DMS53 (cell line): ENCODE measurements around the gene SUPT20HL2.
"Not testable (repeated sequence)": the region's sequence is repeated elsewhere in the genome, so short reads cannot be mapped to it uniquely, and the experiment has no call there.

Source experiments
- DNase-seq: peaks from one replicate; lab custom pipeline; 2025; lab: John Stamatoyannopoulos, UW

SUPT20HL2 gene

GRCh38 chrX:24309580-24310374 is 4.1 kb downstream of the SUPT20HL2 start:
- DNase-seq, result not testable (repeated sequence)

- not testable (repeated sequence) for DNase-seq
Measured at GRCh38 chrX:24308803-24309202, 5.1 kb downstream of the SUPT20HL2 start.

GRCh38 chrX:24306440-24306839 is 7.4 kb downstream of the SUPT20HL2 start:
- no peak for DNase-seq

GRCh38 chrX:24305905-24306304 is 8.0 kb downstream of the SUPT20HL2 start:
- no peak for DNase-seq

GRCh38 chrX:24301806-24302205 is 12.1 kb downstream of the SUPT20HL2 start:
- DNase-seq, result no peak

GRCh38 chrX:24301060-24301459 is 12.8 kb downstream of the SUPT20HL2 start:
- DNase-seq, result no peak

GRCh38 chrX:24298191-24298590 is 15.7 kb downstream of the SUPT20HL2 start:
- DNase-seq, result peak; percentile 28

- DNase-seq, result peak; percentile 47
Measured at GRCh38 chrX:24294619-24295018, 19.2 kb downstream of the SUPT20HL2 start.

GRCh38 chrX:24293412-24293811 is 20.5 kb downstream of the SUPT20HL2 start:
- DNase-seq, result no peak

GRCh38 chrX:24292353-24292752 is 21.5 kb downstream of the SUPT20HL2 start:
- no peak for DNase-seq

- no peak for DNase-seq
Measured at GRCh38 chrX:24285082-24285481, 28.8 kb downstream of the SUPT20HL2 start.

GRCh38 chrX:24283127-24283794 is 30.6 kb downstream of the SUPT20HL2 start:
- DNase-seq, result no peak

- DNase-seq, result no peak
Measured at GRCh38 chrX:24282381-24283126, 31.3 kb downstream of the SUPT20HL2 start.

GRCh38 chrX:24277405-24277804 is 36.5 kb downstream of the SUPT20HL2 start:
- DNase-seq, result no peak

GRCh38 chrX:24276015-24276414 is 37.9 kb downstream of the SUPT20HL2 start:
- DNase-seq, result no peak

GRCh38 chrX:24271262-24271661 is 42.6 kb downstream of the SUPT20HL2 start:
- no peak for DNase-seq

- DNase-seq, result no peak
Measured at GRCh38 chrX:24268786-24269185, 45.1 kb downstream of the SUPT20HL2 start.

- DNase-seq, result no peak
Measured at GRCh38 chrX:24266996-24267395, 46.9 kb downstream of the SUPT20HL2 start.

GRCh38 chrX:24264383-24264782 is 49.5 kb downstream of the SUPT20HL2 start:
- peak; percentile 51 for DNase-seq

- no peak for DNase-seq
Measured at GRCh38 chrX:24262309-24262708, 51.6 kb downstream of the SUPT20HL2 start.
